ENCODE measurements around the gene CNGB1.
"Not testable (repeated sequence)": the region's sequence is repeated elsewhere in the genome, so short reads cannot be mapped to it uniquely, and the experiment has no call there.

CNGB1 gene

GRCh38 chr16:57950382-57950781 lies 20.5 kb downstream of the CNGB1 start:
- DNase-seq = no peak

GRCh38 chr16:57949595-57950238 lies 21.2 kb downstream of the CNGB1 start:
- no peak for DNase-seq

- no peak for DNase-seq
Observed at GRCh38 chr16:57949013-57949412, 21.9 kb downstream of the CNGB1 start.

GRCh38 chr16:57948027-57948426 lies 22.9 kb downstream of the CNGB1 start:
- no peak for DNase-seq

DNA sequence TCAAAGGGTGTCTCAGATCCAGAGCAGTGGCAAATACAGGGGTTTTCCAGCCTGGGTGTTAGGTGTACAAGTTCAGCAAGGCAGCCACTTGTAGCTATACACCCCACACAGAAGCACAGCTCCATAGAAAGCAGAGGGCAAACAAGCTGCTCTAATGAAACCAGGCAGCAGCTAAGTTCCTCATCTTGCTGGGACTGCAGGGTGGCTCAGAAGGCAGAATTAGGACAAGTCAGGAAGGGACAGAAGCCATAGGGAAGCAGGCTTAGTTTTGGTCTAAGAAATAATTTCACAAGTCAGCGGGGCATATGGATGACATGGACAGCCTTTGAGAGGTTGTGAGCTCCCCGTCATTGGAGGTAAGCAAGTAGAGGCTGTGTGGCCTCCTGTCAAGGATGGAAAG lies 23.7 kb downstream of the CNGB1 start:
- DNase-seq = no peak

DNA sequence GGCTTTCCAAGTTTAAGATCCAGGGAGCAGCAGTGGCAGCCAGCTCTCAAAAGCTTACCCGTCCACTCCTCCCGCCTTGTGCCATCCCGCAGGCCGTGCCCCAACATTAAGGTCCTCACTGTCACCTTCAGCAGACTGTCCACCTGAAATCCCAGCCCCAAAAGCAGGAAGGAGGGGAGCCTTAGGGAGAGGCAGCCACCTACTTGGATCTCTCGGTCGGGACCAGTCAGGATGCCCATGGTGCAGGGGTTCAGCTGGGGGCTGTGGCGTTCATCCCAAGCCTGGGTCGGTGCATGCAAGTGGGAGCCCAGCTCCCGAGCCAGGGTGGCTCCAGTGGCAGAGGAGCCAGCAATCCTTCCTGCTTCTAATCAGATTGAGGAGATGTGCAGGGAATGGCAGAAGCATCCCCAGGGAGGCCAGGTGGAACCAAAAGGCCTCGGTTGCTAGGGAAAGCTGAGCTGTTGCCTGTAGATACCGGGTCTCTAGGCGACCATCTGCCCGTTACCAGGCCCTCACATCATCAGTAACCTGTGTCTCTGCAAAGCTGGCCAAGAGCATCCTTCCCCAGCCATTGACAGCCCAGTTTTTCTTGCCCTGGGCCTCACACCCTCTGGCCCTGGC lies 24.6 kb downstream of the CNGB1 start:
- no peak for DNase-seq

GRCh38 chr16:57945740-57946138 lies 25.2 kb downstream of the CNGB1 start:
- DNase-seq = no peak

- DNase-seq = no peak
Observed at GRCh38 chr16:57944970-57945739, 25.8 kb downstream of the CNGB1 start.

- DNase-seq = not testable (repeated sequence)
Observed at GRCh38 chr16:57943381-57943780, 27.5 kb downstream of the CNGB1 start.

DNA sequence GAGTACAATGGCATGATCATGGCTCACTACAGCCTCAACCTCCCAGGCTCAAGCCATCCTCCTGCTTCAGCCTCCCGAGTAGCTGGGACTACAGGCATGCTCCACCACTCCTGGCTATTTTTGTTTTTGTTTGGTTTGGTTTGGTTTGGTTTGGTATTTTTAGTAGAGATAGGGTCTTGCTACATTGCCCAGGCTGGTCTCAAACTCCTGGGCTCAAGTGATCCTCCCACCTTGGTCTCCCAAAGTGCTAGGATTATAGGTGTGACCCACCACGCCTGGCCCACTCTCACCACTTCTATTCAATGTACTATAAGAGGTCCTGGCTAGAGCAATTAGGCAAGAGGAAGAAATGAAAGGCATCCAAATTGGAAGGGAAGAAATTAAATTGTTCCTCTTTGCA lies 29.0 kb downstream of the CNGB1 start:
- DNase-seq = not testable (repeated sequence)

DNA sequence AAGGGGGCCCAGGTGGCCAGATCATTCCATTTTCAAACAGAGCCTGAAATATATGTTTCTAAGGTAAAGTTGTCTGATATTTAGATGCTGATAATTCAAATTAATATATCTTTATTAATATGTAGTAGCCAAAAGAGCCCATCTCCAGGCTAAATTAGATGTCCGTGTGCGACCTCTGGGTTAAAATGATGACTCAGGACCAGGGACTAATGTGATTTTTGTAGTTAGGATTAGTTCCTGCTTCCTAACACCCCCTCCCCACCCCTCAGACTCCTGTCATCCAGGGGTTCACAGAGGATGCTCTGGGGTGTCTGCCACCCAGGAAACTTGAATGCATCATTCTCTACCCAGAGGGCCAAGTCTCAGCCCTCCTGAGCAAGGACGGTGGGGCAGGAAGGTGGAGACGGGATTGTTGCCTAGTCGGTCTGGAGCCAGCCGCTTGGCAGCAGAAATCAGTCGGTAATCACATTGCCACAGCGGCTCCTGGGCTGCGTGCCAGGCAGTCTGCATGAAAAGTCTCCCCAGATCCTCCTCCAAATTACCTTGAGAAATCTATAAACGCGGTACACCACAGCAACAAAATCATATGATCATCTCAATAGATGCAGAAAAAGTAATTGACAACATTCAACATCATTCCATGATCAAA lies 29.8 kb downstream of the CNGB1 start:
- DNase-seq = no peak

- no peak for DNase-seq
Observed at GRCh38 chr16:57940382-57940966, 30.5 kb downstream of the CNGB1 start.

DNA sequence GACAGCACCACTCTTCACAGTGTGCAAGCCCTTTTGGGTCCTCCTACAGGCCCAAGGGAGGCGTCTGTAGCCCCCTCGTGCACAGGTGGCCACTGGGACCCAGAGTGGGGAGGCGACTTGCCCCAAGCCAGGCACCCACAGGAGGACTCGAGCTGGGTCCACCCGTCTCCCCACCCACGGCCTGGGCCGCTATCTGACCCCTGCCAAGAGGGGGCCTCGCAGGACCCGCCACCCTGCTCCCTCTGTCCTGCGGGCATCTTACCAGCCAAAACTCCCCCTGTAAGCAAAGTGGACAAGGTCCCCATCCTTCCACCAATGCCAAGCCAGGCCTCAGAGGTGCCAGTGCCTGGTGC lies 31.1 kb downstream of the CNGB1 start:
- DNase-seq = no peak

DNA sequence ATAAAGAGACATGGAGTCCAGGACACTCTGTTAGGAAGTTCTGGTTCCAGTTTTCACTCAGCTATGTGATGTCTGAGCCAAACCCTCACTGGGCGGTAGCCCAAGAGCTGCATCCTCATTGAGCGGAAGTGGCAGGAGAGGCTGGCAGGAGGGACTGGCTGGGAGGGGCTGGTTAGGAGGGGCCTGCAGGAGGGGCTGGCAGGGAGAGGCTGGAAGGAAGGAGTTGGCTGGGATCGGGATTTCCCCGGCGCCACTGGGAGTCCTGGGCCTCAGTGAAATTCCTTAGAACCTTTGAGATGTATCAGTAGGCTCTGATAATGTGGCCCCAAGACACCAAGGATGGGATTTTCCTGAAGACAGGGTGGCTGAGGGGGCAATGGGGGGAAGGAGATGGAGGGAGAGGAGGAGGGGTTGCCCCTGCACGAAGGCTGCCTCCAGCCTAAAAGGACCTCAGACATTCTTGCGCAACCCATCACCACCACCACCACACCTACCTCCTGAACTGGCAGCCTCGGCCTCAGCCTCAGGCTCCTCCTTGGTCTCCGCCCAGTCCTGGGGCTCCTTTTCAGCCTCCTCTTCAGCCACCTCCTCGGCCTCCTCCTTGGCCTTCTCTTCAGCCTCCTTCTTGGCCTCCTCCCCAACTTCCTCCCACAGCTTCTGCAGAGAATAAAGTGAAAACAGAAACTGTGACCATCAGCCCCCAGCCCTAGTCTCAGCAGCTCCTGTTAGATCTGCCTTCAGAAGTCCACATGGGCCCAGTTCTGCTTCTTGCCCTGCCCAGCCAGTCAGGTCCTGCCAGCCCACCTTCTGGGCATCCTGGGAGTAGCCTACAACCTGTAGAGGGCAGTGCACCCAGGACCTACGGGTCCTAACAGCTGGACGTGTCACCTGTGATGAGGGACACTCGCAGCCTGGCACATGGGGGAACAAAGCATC lies 31.7 kb downstream of the CNGB1 start:
- DNase-seq = no peak

DNA sequence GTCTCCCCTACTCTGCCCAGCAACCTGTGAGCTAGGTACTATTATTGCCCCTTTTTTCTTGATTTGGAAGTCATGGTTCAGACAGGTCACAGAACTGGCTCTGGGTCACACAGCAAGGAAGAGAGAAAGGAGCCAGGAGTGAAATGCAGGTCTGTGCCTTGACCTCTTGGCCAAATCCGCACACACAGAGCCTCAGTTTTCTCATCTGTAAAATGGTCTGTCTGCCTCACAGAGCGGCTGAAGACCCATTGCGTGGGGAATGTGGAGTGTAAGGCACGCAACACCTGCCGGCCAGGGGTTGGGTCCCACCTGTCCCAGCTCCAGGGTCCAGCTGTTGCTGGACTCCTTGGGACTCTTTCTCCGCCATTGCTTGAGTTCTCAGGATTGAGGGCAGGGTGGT lies 32.4 kb downstream of the CNGB1 start:
- DNase-seq = no peak

GRCh38 chr16:57937861-57938260 lies 33.1 kb downstream of the CNGB1 start:
- DNase-seq = no peak

DNA sequence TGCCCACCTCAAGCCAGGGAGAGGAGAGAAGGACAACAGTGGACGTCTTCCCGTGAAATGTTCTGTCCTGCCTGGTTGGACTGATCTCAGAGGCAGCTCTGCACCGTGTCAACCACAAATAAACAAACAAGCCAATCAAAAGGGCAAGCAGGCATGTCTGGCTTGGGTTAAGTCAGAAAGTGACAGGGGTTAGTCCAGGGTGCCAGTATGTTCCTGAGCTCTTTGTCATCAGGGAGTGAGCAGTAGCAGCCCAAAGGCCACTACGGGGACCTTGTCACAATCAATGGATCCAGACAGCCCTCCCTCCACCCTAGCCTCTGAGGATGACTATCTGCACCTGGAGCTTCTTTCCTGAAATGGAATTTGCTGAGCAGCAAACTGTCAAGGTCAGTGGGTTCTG lies 35.0 kb downstream of the CNGB1 start:
- no peak for DNase-seq

DNA sequence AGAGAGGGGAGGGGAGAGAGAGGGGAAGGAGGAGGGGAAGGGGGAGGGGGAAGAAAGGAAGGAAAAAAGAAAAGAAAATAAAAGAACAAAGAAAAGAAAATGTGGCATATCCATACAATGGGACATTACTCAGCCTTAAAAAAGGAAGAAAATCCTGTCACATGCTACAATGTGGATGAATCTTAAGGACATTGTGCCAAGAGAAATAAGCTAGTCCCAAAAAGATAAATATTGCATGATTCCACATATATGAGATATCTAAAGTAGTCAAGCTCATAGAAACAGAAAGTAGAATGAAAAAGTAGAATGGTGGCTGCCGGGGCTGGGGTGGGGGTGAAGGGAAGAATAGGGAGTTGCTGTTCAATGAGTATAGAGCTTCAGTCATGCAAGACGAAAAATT lies 40.4 kb downstream of the CNGB1 start:
- DNase-seq = no peak

GRCh38 chr16:57929250-57929649 lies 41.7 kb downstream of the CNGB1 start:
- no peak for DNase-seq

- DNase-seq = no peak
Observed at GRCh38 chr16:57926041-57926440, 44.9 kb downstream of the CNGB1 start.

DNA sequence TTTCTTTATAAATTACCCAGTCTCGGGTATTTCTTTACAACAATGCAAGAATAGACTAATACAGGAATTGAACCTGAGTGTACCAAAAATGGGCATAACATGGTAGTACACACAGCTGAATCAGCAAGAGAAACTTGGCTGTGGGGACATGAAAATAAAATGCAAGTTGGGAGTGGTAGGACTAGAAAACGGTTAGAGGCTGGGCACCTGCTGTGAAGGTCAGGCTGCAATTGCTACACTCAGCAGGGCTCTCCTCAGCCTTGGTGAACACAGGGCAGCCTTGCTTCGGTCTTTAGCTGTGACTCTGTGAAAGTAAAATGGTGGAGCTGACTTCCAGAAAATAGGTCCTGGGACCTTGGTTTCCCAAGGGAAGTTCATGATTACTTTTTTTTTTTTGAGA lies 45.6 kb downstream of the CNGB1 start:
- DNase-seq = no peak

- no peak for DNase-seq
Observed at GRCh38 chr16:57924514-57924913, 46.4 kb downstream of the CNGB1 start.
